Islet precursor cell (in vitro differentiated cells): ENCODE results near the gene KRT80.

ENCODE experiments used
- DNase-seq: peaks from one replicate; pipeline ENCODE4 v3.0.0-alpha.2; 2018

Gene KRT80

GRCh38 chr12:52178443-52178842, 13.4 kb downstream of the KRT80 start:
- DNase-seq = no peak

- DNase-seq = peak; percentile 77
These were observed 16.2 kb downstream of the KRT80 start for GRCh38 chr12:52175371-52176350.

GRCh38 chr12:52173526-52173925, 18.3 kb downstream of the KRT80 start:
- DNase-seq = no peak

DNA sequence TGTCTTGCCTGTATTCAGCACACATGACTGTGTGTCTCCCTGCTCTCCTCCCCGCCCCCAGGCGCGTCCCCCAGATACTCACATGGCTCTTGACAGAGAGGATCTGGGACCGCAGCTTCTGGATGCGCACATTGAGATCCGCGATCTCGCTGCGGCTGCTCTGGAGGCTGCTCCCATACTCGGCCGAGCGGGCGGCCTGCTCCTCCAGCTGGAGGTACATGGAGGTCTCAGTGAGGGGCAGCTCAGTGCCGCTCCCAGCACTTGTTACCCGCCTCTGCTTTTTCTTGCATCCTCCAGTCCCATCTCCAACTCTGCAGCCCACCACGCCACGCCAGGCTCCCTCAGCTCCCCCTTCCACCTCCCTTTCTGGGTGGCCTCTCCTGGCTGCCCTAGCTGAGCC, 18.9 kb downstream of the KRT80 start:
- no peak for DNase-seq

GRCh38 chr12:52171950-52172512, 19.8 kb downstream of the KRT80 start:
- DNase-seq = peak; percentile 94

- DNase-seq = no peak
These were observed 21.0 kb downstream of the KRT80 start for GRCh38 chr12:52170827-52171226.

DNA sequence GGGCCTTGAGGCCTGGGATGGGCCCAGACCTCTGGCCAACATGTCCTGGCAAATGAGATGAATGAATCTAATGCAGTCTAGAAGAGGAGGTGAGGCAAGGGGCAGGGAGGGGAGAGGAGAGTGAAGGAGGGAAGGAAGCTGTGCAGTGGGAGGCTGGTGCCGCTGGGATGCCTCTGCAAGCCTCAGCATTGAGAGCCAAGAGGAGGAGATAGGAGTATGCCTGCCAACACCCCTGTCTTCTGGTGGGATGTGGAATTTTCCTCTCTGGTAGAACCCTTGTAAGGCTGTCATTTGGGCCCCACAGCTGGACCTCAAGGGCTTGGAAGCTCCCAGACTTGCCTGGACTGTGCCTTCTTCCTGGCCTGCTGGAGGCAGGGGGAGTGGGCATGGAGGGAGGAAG, 21.9 kb downstream of the KRT80 start:
- no peak for DNase-seq

- DNase-seq = peak; percentile 78
These were observed 23.6 kb downstream of the KRT80 start for GRCh38 chr12:52168019-52168717.

DNA sequence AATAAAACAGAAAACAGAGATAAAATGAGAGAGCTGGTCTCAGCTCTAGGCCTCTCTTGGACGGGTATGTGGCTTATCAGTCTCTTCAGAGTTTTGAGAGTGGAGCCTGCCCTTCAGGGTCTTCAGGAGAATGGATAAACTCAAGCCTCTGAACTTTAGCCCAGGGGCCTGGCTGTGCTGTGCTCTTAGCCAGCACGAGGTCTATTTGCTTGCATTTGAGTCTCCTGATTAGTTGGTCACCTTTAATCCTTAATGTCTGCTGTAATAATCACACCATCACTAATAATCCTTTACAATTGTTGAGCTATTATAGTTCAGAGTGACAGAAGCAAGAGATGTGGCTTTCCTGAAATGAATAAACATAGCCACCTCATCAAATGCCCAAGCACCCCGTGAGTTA, 24.3 kb downstream of the KRT80 start:
- no peak for DNase-seq

DNA sequence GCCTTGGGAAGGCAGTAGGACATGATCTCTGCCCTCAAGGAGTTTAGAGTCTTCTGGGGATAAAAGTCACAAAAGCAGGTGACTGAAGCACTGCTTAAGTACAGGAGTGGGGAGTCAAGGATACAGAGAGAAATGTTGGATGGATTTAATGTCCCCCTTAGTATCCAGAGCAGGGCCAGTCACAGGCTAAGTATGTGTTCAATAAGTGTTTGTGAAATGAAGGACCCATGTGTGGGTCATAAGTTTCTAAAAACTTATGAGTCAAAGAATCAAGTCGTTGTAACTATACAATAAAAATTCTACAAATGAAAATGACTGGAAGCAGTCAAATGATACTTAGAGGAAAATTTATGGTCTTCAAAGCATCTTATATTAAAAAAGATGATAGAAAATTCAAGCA, 25.1 kb downstream of the KRT80 start:
- DNase-seq = no peak

DNA sequence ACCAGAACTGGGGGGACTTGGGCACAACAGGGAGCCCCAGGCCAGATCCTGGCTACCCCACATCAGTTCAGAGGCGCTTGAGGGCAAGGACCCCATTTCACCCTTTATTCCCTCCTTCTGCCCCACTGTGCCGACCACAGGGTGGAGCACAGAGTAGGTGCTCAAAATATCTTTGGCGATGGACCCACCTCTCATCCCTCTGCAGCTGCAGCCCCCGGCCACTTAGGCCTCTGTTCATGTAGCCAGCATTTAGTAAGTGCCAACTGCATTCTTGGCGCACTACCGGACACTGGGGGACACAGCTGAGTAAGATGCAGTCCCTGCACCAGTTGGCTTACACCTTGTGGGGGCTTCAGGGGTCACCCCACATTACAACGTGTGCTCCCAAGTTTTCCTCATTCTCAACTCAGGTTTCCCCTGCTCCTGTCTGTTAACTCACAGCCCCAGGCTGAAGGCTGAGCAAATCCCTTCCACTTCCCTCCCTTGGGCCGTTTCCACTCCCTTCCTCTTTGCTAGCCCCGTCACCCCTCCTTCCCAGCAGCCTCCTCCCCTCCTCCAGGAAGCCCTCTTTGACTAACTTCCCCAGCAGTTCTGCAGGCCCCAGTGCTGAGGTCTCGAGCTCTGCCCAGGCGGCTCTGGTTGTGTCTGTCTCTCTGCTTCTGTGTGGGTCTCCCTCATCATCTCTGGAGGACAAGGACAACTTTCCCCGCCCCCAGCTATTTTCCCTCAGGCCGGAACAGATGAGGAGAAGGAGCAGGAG, 26.5 kb downstream of the KRT80 start:
- DNase-seq = peak; percentile 92

GRCh38 chr12:52164624-52165023, 27.2 kb downstream of the KRT80 start:
- DNase-seq = peak; percentile 81

- no peak for DNase-seq
These were observed 28.8 kb downstream of the KRT80 start for GRCh38 chr12:52162981-52163380.

GRCh38 chr12:52160200-52160599, 31.6 kb downstream of the KRT80 start:
- peak; percentile 52 for DNase-seq

GRCh38 chr12:52157566-52158150, 34.2 kb downstream of the KRT80 start:
- no peak for DNase-seq

DNA sequence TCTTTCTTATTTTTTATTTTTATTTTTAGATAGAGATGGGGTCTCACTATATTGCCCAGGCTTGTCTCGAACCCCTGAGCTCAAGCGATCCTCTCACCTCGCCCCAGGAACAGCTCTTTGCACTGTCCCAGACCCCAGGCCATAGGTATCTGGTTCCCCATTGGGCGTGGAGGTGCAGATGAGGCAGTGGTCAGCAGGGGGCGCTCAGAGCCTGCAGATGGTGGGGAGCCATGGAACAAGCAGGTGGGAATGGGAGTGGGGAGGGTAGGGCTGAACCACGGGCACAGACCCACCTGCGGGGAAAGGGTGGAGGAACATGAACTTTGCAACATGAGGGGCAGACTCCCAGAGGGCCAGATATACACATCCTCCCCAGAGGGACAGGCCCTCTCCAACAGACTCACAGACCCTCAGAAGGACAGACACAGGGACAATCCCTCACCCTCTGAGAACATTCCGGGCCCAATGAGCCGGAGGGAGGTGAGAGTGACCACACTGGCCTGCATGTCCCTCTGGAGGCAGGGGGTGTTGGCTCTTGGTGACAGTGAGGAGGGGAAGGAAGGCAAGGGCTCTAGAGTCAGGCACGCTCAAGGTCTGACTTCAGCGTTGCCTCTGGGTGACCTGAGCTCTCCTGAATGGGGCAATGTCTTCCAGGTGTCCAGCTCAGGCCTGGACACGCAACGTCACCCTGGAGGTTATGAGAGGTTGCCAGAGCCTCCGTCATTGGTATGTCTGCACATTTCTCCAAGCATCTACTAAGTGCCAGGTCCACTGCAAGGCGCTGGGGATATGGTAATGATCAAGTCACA, 34.9 kb downstream of the KRT80 start:
- peak; percentile 94 for DNase-seq

- no peak for DNase-seq
These were observed 35.5 kb downstream of the KRT80 start for GRCh38 chr12:52156311-52156710.

DNA sequence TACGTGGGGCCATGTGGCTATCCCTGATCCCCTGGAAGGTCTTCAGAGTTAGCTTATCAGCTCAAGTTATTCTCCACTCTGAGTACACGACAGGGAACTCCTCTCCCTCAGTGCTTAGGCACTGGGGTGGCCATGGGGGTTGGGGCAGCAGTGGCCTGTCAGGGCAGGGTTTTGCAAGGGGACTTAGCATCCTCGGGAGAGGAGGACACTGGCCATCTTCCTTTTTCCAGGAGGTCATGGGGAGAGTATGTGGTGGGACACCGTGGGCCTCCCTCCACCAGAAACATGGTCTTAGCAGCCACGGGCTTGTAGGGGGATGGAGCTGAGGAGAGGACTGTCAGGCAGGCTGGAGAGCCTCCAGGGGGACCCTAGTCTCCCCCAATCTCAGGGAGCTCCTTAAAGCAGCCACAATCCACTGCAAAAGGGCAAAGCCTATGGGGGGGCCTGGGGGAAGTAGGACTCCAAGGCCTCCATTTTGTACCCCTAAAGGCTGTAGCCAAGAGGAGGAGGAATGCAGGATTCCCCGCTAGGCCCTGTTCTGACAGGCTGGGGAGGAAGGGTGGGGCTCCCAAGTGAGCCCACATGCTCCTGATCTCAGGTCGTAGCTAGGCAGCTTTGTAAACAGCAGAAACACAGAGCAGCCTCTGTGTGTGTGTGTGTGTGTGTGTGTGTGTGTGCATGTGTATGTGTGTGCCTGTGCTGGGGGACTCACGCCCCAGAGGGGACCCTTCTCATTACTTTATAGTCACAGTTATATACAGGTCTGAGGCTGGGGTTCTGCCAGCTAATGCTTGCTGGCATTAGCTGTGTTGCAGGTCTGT, 36.6 kb downstream of the KRT80 start:
- peak; percentile 62 for DNase-seq

- no peak for DNase-seq
These were observed 38.9 kb downstream of the KRT80 start for GRCh38 chr12:52152905-52153317.
